GM12864 (cell line): ENCODE measurements around the gene MAGEA4.
"Not testable (repeated sequence)": the region's sequence is repeated elsewhere in the genome, so short reads cannot be mapped to it uniquely, and the experiment has no call there.

Experiments
- DNase-seq: peaks from one replicate; pipeline ENCODE4 v3.0.0-alpha.2; 2011; ENCODE audit warnings: low read depth
- H3K4me3 ChIP-seq: 2 replicates; pipeline ENCODE4 v1.5.1; 2011; ENCODE audit warnings: mild to moderate bottlenecking, low read depth, low read length, control low read depth
- TF ChIP-seq, protein P1 (sequence below): IDR thresholded peaks from 2 replicates; pipeline ENCODE4 v1.5.1; 2011; ENCODE audit warnings: low read depth, mild to moderate bottlenecking, moderate library complexity, low read length, control low read depth, inconsistent platforms; ENCODE audit errors: missing control alignments

The MAGEA4 gene

DNA sequence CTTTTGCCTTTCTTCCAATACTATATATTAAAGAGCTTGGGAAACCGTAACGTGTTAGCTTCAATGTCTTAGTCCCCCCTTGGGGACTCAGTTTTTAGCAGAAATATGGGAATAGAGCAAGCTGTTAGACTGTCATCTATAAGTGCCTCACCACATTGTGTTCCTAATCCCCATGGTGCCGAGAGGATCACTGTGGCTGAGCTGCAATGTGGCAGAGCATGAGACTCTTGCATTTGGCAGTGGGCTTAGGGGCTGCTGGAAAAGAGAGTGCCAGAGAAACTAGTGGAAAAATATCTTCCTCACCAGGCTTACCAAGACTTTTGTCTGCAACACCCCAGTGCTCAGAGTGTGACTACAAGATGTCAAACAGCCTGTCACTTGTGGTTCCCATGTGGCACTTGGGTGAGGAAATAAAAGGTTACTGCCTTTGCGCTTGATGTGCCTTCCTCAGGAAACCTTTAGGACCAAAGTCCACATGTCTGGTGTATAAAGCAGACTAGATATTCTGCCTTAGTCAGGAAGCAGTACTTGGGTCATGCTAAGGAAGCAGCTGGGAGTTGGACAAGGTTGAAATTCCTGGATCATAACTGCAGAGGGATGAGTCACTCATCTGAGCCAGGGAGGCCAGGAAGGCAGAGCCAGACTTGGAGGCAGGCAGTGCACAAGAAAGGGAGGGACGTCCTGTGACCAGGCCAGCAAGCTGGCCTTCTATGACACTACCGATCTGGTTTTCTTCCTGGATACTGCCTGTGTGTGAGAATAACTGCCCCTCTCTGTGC is 9.7 kb upstream of the MAGEA4 start:
- no peak for DNase-seq
- TF ChIP-seq, protein P1, sequence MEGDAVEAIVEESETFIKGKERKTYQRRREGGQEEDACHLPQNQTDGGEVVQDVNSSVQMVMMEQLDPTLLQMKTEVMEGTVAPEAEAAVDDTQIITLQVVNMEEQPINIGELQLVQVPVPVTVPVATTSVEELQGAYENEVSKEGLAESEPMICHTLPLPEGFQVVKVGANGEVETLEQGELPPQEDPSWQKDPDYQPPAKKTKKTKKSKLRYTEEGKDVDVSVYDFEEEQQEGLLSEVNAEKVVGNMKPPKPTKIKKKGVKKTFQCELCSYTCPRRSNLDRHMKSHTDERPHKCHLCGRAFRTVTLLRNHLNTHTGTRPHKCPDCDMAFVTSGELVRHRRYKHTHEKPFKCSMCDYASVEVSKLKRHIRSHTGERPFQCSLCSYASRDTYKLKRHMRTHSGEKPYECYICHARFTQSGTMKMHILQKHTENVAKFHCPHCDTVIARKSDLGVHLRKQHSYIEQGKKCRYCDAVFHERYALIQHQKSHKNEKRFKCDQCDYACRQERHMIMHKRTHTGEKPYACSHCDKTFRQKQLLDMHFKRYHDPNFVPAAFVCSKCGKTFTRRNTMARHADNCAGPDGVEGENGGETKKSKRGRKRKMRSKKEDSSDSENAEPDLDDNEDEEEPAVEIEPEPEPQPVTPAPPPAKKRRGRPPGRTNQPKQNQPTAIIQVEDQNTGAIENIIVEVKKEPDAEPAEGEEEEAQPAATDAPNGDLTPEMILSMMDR, result no peak
- no peak overlapping the region for H3K4me3 ChIP-seq

DNA sequence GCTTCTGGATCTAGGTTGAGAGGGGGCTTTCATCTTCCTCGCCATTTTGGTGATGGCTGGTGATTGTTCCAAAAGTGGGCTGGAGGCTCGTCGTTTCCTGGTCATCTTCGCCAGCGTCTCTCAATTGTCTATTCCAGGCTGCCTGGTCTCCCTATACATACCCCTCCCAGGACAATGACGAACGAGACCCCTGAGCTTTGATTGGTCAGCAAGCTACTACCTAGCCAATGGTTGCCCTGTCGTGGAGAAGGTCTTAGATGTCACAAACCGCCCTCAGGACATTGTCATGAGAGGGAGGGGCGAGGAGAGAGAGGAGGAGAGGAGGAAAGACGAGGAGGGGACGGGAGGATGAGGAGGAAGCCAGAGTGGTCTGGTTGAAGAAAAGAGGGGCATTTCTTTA is 7.7 kb upstream of the MAGEA4 start:
- TF ChIP-seq, protein P1, result no peak
- no peak overlapping the region for H3K4me3 ChIP-seq
- DNase-seq, result no peak

DNA sequence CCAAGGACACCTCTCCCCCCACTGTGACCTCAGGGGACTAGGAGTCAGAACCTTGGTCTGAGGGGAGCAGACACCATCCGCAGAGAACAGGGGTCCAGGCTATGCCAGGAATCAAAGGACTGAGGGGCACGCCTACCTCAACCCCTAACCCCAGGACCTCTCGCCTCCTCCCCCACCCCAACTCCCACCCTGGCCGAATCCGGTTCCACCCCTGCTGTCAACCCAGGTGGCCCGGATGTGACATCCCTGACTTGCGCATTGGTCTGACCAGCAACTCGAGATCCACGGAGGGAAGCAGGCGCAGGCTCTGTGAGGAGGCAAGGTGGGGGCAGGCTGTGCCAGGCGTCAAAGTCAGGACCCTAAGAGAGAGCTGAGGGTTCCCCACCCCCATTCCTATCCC is 468 bp upstream of the MAGEA4 start:
- DNase-seq, result no peak
- TF ChIP-seq, protein P1, result no peak
- no peak overlapping the region for H3K4me3 ChIP-seq

DNA sequence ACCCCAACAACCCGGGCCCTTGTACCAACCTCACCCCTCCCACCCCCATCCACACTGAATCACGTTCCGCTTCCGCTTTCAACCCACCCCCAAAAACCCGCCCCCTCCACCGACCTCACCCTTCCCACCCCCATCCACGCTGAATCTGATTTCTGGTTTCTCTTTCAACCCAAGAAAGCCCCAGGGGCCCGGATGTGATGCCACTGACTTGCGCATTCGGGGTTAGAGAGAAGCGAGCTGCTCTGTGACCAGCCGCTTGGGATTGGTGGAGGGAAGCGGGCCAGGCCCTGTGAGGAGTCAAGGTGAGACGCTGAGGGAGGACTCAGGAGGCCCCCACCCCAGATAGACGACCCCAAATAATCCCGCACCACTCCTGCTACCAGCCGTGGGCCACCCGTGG is 6.0 kb downstream of the MAGEA4 start:
- not testable (repeated sequence) for DNase-seq, H3K4me3 ChIP-seq

DNA sequence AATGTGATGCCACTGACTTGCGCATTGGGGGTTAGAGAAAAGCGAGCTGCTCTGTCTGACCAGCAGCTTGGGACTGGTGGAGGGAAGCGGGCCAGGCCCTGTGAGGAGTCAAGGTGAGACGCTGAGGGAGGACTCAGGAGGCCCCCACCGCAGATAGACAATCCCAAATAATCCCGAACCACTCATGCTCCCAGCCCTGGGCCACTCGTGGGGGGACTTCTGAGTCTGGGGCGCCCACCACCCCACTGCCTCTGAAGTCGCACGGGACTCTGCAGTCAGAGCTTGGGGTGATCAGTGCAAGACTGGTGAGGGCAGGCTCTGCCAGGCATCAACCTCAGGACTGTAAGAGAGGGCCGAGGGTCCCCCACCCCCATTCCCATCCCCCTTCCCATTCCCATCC is 6.9 kb downstream of the MAGEA4 start:
- TF ChIP-seq, protein P1, result no peak
- DNase-seq, result no peak
- H3K4me3 ChIP-seq, result no peak overlapping the region

DNA sequence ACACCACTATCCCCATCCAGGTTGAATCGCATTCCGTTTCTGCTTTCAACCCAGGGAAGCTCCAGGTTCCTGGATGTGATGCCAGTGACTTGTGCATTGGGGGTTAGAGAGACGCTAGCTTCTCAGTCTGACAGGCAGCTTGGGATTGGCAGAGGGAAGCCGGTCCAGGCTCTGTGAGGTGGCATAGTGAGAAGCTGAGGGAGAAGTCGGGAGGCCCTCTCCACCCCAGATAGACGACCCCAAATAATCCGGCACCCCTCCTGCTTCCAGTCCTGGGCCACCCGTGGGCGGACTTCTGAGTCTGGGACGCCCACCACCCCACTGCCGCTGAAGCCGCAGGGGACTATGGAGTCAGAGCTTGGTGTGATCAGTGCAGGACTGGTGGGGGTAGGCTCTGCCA is 7.4 kb downstream of the MAGEA4 start:
- no peak for DNase-seq
- TF ChIP-seq, protein P1, result no peak
- H3K4me3 ChIP-seq, result no peak overlapping the region

DNA sequence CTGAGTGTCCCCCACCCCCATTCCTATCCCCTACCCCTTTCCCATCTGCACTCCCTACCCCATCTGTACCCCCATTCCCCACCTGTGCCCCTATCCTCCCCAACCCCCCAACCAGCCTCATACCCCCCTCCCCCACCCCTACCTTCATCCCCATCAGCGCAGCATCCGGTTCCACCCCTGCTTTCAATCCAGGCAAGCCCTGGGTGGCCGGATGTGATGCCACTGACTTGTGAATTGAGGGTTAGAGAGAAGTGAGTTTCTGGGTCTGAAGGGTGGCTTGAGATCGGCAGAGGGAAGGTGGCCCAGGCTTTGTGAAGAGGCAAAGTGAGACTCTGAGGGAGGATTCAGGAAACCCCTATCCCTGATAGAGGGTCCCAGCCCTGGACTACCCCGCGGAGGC is 7.8 kb downstream of the MAGEA4 start:
- DNase-seq, result no peak
- TF ChIP-seq, protein P1, result no peak
- no peak overlapping the region for H3K4me3 ChIP-seq
